DMS153 treated with DMSO at 0.1 percent for 48 hours (cell line): ENCODE measurements around the gene THRA.

Source experiments
- DNase-seq: peaks from one replicate; lab custom pipeline; 2025; ENCODE audit not compliant: unreplicated experiment; lab: John Stamatoyannopoulos, UW

Gene THRA

DNA sequence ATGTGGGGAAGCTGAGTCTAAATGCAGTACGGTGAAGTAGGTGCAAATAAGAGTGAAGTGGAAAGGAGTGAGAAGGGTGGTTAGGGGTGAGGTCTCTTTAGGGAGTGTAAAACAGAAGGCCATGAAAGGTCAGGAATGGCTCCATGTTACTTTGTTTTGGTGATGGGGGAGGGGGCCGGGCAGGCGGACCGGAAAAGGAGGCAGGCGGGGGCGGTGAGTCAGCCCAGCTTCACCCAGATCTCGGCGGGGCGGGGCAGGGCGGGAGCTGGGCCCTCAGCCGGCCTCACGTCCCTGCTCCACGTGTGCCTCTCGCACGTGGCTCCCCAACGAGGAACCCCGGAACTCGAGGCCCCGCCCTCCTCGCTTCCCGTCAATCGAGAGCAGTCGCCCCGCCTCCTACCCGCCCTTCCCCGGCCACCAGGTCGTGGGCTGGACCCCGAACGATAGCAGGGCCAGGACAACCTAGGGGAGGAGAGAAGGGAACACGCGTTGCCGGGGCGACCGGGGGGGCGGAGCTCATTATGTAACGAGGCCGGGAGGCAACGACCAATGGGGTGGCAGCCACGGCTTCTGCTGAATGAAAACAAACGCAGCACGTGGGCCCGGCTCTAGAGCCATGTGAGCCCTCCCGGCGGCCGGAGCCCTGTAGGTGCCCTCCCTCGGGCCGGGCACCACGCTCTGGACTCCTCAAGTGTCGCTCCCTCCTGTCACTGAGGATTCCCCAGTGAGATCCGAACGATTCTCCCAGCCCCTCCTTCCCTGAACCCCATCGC is 36.3 kb downstream of the THRA start:
- peak; percentile 94 for DNase-seq

DNA sequence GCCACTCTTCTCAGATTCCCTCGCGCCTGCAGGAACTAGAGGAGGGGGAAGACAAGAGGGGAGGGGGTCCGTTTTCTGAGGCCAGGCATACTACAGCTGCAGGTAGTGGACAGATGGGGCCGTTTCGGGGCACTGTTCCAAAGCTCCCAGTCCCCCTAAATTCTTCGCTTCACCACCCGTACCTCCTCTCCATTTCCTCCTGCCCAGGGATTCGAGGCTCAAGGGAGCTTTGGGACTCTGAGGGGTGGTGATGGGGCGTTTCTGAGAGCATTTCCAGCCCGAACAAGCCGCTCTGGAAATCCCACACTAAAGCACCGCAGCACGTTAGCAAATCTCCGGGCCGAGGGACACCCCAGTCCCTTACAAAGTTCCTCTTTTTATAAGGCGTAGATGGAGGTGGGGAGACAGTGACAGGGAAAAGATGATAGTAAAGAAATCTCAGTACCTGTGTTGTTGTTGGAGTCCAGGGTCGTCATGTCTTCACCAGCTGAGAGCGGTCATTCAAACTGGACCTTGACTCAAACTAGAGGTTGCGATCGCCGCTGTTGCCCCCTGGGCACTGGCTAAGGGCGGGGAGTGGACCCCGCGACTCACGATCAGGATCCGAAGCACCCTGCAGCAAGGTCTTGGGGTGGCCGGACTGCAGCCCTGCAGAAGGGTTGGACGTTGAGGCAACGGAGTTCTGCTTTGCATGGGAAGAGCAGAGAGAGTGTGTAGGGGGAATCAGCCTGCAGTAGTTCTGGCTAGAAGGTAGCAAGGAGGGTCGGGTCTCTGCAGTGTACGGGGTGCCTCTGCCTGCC is 37.1 kb downstream of the THRA start:
- no peak for DNase-seq

DNA sequence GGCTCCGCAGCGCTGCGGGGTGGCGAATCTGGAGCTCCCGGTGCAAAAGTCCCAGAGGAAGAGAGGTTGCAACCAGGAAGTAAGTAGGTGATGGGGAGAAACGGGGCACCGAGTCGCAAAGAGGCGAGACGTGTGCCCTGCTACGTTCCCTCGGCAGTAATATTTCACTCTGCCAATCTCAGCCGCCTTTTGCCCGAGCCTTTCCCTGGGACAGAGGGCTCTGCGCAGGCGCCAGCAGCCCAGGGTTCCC is 37.6 kb downstream of the THRA start, which contains the start of gene NR1D1:
Gene NR1D1, minus strand, starts transcription at position 171 of the 250 bp plus-strand sequence. CDS start 495 bp downstream, outside the sequence.
- no peak for DNase-seq

DNA sequence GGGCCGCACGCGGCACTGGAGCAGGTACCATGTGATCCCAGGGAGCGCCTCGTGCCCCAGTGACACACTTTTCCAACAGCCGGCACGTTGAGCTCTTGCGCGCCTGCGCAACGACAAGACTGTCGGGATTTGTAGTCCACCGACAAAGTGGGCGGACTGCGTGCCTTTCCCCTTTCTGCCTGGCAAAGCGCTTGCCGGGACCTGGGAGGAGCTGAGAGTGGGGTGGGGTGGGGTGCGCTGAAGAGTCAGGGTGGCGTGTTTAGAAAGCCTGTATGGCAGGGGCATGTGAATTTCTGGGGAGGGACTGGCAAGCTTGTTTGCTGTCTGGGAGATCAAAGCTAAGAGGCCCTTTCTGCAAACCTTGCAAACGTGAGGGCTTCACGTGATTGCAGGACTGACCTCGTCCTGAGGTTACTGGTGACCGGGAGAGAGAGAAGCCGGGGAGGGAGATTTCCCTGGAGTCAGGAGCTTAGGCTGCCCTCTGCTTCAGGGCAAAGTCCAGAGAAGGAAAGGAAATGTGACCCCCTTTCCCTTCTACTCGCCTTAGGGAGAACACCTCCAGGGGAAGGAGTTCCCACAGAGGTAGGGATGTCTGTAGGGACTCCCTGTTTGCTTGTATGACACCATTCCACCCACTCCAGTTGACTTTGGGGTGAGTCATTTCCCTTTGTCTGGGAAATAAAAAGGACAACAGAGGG is 38.1 kb downstream of the THRA start:
- peak; percentile 94 for DNase-seq

DNA sequence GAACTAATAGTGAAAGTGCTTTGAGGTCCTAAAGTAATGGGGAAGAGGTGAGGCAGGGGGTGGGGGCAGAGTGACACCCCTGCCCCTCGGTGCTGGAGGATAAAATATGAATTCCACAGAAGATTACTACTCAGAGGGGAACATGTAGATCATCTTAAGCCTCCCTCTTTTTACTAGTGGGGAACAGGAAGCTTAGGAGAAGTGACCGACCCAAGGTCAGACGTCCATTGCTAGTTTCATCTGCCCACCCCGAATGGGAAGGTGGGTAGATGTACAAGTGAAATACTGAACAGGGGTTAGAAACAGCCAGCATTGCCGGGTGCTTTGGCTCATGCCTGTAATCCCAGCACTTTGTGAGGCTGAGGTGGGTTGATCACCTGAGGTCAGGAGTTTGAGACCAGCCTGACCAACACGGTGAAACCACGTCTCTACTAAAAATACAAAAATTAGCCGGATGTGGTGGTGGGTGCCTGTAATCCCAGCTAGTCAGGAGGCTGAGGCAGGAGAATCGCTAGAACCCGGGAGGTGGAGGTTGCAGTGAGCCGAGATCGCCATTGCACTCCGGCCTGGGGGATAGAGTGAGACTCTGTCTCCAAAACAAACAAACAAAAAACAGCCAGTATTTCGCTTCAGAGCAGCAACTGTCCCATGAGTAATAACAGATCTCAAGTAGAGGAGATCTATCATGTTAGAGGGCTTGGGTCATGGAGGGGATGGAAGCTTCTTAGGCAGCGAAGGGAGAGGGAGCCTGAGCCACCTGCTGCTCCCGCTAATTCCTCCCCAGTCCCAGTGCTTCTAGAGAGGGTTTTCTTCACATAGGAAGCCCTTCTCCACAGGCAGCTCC is 38.8 kb downstream of the THRA start:
- no peak for DNase-seq

DNA sequence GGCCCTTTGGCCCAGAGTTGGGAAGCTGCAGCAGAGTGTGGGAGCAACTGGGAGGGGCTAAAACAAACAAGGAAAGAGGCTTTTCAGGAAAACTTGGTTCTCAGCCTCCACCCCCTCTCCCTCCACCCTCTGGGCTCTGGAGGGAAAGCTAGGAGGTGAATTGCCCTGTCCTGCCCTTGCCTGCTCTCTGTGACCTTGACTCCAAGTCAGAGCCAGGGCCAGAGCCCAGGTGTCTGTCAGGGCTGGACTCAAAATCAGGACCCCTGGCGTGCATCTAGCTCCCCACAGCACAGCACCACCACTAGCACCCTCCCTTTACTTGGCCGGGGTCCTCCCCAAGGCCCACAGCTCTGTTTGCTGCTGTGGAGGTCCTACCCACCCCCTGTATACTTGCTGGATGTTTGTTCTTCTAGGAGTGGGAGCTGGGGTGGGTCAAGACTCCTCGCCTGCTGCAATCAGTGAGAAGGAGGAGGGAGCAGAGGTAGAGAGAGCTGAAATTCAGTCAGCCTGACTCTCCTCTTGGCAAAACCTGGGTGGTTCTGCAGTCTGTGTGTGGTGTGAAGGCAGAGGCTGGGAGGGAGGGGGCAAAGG is 40.4 kb downstream of the THRA start:
- no peak for DNase-seq

DNA sequence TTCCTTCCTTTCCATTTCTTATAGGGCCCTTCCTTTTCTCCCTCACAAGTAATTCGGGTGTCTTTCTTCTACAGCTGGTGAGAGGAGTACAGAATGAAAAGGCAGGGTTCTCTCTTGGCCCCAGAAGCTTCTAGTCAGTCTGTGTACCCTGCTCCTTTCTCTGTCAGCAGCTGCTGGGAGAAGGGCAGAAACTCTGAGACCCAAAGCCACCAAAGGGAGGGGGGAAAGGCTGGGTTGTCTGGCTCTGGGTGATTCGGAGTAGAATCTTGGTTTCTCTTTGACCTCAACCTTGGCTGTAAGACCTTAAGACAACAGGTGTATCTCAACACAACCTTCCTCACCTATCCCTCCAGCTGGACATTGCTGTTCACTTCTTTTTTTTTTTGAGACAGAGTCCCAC is 40.9 kb downstream of the THRA start:
- DNase-seq = no peak

DNA sequence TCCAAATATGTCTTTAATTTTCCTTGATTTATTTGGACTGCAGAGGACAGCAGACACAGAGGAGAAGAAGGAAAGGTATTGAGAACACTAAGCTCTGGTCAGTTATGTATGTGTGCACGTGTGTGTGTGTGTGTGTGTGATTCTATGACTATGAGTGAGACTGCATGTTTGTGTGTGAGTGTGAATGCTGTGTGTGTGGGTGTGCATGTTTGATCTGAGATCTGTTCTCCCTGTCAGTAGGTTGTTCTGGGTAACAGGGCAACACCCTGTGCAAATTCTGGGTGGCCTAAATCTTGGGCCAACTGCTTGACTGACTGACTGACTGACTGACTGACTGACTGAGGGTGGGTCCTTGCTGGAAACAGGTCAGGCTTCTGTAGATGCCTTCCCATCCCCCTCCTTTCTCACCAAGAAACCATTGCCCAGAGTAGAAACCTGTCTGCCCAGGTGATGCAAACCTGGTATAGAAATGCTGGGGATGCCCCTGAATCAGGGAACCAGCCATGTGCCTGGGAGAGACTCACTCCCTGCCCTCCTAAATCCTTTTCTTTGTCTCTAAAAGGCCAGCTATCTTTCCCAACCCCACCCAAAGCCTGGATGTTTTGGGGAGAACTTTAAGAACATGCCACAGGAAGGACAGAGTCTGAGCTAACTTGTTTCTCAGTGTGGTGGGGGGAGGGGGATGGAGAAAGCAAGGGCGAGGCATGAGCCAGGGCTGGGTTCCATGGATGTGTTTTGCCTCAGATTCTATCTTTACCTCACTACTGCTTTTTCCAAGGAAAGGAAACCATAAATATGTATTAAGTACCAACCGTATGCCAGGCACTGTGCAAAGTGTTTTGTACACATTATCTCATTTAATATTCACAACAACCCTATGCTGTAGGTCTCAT is 42.1 kb downstream of the THRA start:
- no peak for DNase-seq

DNA sequence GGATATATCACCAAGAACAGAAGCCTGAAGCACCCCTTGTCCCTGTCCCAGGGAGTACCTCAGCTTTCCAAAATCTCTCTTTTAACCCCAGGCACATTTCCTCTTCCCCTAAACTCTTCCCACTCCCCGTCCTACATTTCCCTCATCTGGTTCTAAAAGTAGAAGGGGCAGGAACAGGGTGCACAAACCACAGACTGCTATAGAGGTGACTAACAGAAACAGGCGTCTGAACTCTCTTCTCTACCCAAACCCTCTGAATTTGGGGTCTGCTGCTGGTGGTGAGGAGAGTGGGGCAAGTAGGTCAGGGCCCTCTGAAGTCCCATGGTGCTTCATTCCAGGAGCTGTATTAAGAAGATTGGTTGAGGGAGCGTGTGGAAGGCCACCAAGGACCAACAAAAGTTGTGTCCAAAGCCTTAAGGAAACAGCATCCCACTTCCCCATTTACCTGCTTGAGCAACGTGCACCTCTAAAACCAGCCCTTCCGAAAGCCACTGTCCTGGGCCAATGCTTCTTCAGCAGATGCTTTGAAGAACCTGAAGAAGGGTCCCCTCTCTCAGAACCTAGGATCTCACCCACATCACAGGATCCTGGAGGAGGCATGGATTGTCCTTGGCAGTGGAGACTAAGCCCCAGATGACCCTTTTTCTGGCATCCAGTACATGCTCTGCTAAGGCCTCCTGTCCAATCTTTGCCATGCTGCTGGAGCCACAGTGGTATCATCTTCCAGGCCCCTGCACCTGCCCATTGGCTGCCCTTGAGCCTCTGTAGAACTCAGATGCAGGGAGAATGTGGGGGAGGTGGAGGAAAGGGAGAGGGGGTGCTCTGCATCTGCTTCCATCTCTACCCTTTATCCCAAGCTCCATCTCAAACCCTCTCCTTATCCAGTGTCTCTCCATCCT is 43.3 kb downstream of the THRA start:
- no peak for DNase-seq

DNA sequence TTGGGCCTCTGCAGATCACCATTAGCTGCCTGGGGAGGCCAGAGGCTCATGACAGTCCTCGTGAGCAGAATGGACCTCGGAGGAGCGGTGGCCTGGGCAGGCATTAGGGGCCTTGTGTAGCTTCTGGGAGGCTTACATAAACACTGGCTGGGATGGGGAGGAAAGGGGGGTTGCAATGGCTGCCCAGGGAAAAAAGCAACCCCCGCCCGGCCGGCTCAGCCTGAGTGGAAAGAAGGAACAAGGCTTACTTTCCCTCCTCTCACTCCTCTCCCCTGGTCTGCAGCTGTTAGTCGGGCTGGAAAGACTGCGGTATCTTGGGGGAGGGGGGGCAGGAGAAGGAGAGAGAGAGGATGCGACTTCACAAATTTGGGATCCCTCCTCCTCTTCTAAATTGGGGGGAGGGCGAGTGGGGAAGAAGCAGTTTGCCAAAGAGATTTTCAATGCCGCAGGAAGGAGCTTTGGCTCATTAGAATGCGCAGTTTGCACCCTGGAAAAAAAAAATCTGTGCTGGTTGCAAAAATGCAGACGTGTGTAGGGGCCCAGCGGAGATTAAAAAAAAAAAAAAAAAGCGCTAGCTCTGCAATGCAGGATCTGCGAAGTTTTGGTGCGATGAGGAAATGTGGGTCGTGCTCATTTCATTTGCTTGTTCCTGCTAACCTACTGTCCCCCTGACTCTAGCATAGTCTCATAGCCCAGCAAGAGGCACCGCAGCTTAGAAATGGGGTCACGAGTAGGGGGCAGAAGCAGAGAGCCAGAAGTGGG is 44.2 kb downstream of the THRA start:
- no peak for DNase-seq

DNA sequence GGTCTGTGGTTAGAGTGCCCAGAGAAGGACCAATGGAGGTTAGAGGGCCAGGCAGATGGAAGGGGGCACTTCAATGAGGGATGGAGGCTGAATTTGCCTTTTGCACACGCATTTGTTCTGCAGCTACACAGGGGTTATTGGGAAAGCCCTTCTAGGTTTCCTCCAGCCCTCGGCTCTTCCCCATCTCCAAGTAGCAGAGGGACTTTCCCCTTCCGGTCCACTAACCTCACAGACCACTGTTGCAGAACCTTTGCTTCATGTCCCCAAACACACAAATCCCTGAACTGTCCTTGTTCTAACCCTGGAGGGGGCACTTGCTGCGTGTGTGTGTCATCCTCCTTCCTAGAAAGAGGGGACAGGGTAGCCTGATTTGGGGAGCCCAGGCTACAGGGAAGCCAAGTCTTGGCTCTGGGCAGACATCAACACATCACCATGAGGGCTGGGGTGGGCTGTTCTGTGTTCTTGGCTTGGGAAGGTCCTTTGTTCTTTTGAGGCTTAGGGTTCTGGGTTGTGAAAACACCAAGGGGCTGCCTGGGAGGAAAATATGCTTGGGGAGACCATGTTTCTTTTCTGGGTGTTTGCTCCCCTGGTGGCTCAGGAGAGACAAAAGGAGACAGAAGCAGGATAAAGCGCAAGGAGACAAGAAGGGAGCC is 44.9 kb downstream of the THRA start:
- no peak for DNase-seq

DNA sequence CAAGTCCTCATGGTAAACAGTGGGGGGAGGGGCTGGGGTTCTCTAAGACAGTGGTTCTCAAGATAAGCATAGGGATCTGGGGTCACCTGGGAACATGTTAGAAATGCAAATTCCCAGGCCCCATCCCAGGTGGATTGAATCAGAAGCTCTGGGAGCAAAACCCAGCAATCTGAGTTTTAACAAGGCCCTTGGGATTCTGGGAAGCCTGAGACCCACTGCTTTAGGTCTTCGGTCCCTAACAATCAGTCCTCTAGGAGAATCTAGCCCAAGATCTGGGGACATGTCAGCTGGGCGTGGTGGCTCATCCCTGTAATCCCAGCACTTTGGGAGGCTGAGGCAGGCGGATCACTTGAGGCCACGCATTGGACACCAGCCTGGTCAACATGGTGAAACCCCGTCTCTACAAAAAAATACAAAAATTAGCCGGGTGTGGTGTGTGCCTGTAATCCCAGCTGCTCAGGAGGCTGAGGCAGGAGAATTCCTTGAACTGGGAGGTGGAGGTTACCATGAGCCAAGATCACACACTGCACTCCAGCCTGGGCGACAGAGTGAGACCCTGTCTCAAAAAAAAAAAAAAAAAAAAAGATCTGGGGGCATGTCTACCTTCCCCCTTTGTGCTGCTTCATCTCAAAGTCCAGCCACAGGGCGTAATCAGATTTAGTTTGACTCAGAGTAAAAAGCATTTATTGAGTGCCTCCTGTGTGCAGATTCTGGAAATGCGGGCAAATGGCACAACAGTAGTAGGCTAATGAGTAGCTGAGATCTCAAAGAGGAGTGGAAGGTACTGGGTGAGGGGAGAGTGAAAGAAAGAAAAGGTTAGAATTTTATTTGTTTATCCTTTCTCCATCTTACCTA is 46.4 kb downstream of the THRA start:
- no peak for DNase-seq

DNA sequence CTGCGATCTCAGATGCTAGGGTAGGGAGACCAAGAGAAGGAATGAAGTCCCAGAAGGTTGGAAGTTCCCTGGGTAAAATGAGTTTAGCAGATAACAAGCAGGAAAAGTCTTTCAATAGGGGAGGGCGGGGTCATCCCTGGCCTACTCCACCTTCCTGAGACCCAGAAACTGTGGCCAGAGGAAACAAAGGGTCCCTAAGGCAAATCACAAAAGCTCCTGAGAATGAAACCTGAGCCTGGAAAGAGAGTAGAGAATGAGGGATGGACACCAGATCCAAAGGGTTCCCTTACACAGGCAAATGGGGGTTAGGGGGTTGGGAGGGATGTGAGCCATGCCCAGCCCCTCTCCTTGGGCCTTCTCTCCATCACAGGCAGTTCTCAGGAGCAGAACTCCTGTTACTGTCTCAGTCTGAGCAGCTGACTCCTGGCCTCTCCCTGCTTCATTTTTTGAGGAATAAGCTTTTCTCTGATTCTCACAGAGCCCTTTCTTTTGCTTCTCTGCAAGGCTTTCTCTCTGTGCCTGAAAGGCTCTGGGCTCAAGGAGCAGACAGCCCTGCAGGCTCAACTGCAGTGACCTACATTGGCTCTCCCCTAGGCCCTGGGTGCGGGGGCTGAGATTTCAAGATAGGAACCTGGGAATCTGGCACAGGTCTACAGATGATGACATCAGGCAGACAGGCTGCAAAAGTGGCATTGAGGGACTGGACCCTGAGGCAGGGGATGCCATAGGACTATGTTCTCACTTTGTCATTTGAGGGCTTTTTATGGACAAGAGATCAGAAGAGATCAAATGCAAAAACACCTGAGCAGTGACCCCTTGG is 47.5 kb downstream of the THRA start:
- no peak for DNase-seq

DNA sequence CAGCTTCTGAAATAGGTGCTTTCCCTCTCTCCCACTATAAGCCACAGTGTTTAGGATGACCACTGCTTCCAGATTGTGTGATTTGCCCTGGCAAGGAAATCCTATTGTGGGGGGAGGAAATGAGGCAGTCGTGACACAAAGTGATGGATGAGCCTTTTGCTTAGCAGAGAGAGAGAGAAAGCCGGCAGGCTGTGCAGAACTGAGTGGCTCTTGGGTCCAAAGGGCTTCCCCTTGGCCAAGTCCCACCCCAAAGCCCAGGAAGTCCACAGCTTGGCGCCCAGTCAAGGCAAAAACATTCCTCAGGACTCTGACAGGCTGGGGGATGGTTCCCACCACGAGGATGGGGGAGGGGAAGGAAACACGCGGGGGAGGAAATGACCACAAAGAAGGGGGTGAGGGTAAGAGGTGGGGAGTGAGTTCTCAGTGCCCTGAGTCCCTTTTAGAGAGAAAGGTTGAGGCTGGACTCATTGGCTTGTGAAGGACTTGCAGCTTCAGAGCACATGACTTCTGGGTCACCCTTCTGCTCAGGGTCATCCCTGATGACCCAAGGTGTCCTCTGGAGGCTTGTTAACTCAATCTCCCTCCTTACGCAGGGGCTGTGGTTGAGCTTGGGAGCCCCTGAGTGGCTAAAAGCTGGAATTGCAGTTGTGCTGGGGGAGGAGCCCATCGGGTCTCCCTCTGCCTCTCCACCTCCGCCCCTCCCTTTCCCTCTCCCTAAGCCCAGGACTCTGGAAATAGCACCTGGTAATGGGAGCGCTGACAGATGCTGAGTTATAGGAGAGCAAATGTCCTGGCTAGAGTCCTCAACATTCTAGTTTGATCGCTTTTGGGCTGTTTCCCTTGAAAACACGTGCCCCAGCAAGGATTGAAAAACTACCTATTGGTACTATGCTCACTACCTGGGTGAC is 48.7 kb downstream of the THRA start:
- peak; percentile 81 for DNase-seq
